SJSA1 (cell line): ENCODE data around the gene CAMKMT. TPM values are rescaled to one million over a fixed set of nuclear protein-coding genes. Genes with fewer than 3 reads are reported as not detected.

Experiments
- DNase-seq, 2 experiments: peaks; one replicate each; pipeline ENCODE4 v3.0.0-alpha.2; 2015 to 2020; ENCODE audit warnings: low spot score in 2 of 2, low read depth in 1 of 2
- H3K27ac ChIP-seq: fragments of 250-450 bp; sonication (Bioruptor Pico); 2 replicates; pipeline ENCODE4 v1.5.1; 2020; ENCODE audit warnings: mild to moderate bottlenecking, moderate library complexity
- H3K27me3 ChIP-seq: fragments of 250-450 bp; sonication (Bioruptor Pico); replicated peaks from 2 replicates; pipeline ENCODE4 v1.5.1; 2020; ENCODE audit warnings: mild to moderate bottlenecking, moderate library complexity
- H3K36me3 ChIP-seq: fragments of 250-450 bp; sonication (Bioruptor Pico); 2 replicates; pipeline ENCODE4 v1.5.1; 2020; ENCODE audit warnings: mild to moderate bottlenecking
- H3K4me1 ChIP-seq: fragments of 250-450 bp; sonication (Bioruptor Pico); replicated peaks from 2 replicates; pipeline ENCODE4 v1.6.1; 2021; ENCODE audit warnings: mild to moderate bottlenecking
- H3K4me3 ChIP-seq: fragments of 250-450 bp; sonication (Bioruptor Pico); 2 replicates; pipeline ENCODE4 v1.5.1; 2020; ENCODE audit warnings: mild to moderate bottlenecking
- H3K9me3 ChIP-seq: fragments of 250-450 bp; sonication (Bioruptor Pico); replicated peaks from 2 replicates; pipeline ENCODE4 v1.5.1; 2020; ENCODE audit warnings: mild to moderate bottlenecking
- total RNA-seq: library from RNA; depleted of rRNA; stranded (reverse); fragments of >200 nt; shearing (Covaris generic); gene quantifications from 2 replicates; pipeline ENCODE4 v1.2.3, GENCODE V29; 2014

The CAMKMT gene
- total RNA-seq, 1 experiment from 2014 or later: 4.7 TPM

GRCh38 chr2:44441200-44441599 lies 79.5 kb downstream of the CAMKMT start:
- no peak overlapping the region for H3K27ac ChIP-seq
- H3K27me3 ChIP-seq: no peaks in the 10 kb centered on the region
- no peaks in the 10 kb centered on the region for H3K36me3 ChIP-seq
- H3K4me1 ChIP-seq: no peaks in the 10 kb centered on the region
- H3K4me3 ChIP-seq: no peak overlapping the region
- no peaks in the 10 kb centered on the region for H3K9me3 ChIP-seq
- no peak for DNase-seq

GRCh38 chr2:44442019-44442418 lies 80.3 kb downstream of the CAMKMT start:
- DNase-seq: no peak
- Histone ChIP-seq H3K27me3 (no peaks in the 10 kb centered on the region), H3K36me3 (no peaks in the 10 kb centered on the region), H3K4me1 (no peaks in the 10 kb centered on the region), H3K4me3 (no peak overlapping the region), H3K9me3 (no peaks in the 10 kb centered on the region), H3K27ac (no peak overlapping the region)

GRCh38 chr2:44443517-44443916 lies 81.8 kb downstream of the CAMKMT start:
- no peaks in the 10 kb centered on the region for H3K36me3 ChIP-seq
- no peak overlapping the region for H3K27ac ChIP-seq
- no peaks in the 10 kb centered on the region for H3K4me1 ChIP-seq
- H3K4me3 ChIP-seq: no peak overlapping the region
- no peak for DNase-seq
- no peaks in the 10 kb centered on the region for H3K27me3 ChIP-seq
- H3K9me3 ChIP-seq: no peaks in the 10 kb centered on the region

DNA sequence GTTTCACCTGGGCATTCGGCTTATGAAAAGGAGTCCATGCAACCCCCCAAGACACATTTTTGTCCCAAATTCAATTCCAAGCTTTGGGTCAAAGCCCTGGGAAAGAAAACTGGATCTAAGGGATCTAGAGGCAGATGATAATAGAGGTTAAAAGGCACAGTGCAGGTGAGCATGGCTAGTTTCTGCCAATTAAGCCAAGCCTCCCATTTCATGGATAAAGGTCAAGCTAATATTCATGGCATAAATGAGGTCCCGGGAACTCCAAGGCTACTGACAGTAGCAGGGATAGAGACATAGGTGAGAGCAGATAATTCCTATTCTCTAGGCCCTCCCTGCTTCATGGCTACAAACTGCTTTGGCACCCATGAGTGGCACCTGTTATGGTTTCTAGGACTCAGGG lies 83.1 kb downstream of the CAMKMT start:
- no peak overlapping the region for H3K4me3 ChIP-seq
- H3K9me3 ChIP-seq: no peaks in the 10 kb centered on the region
- DNase-seq: no peak
- no peak overlapping the region for H3K27ac ChIP-seq
- H3K4me1 ChIP-seq: no peaks in the 10 kb centered on the region
- no peaks in the 10 kb centered on the region for H3K27me3 ChIP-seq
- no peaks in the 10 kb centered on the region for H3K36me3 ChIP-seq

DNA sequence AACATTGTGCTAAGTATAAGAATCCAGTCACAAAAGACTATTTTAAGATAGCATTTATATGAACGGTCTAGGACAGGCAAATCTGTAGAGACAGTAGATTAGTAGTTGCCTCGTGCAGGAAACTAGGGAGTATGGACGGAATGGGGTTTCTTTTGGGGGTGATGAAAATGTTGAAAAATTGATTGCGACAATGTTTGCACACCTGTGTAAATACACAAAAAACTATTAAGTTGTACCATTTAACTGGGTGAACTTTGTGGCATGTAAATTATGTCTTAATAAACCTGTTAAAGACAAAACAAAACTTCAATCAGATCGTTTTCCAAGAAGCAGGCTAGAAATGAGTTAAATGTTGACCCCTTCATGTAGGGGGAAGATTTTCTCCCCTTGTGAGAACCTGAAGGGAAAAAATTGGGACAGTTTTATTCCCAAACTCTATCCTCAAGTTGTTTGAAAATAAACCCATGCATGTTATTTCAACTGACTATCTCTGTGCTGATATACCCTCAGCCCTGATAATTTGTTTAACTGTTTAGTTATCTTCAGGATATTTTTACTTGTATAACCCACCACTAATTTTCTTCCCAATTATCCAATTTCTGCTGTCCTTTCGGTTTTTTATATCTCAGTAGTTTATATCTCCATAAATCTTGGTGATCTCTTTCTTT lies 87.2 kb downstream of the CAMKMT start:
- Histone ChIP-seq H3K27ac (no peak overlapping the region), H3K36me3 (no peaks in the 10 kb centered on the region), H3K9me3 (no peaks in the 10 kb centered on the region), H3K4me3 (no peak overlapping the region), H3K4me1 (no peaks in the 10 kb centered on the region), H3K27me3 (no peaks in the 10 kb centered on the region)
- no peak for DNase-seq

DNA sequence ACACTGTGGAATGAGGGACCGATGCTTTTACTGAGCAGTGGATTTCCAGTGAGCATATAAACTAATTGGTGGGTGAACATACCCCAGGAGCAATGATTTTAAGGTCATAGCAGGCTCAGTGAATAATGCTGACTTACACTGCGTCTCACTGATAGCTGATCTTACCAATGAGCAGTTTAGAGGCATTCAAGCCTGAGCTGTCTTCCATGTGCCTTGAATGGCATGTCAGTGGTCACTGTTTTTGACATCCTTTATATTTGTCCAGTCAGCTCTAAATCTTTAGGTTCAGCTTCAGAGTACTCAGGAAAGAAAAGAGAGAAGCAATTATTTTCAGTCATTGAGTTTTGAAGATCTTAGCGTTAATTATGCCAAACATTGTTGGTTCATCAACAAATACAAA lies 88.3 kb downstream of the CAMKMT start:
- no peaks in the 10 kb centered on the region for H3K4me1 ChIP-seq
- no peaks in the 10 kb centered on the region for H3K27me3 ChIP-seq
- no peaks in the 10 kb centered on the region for H3K36me3 ChIP-seq
- no peak for DNase-seq
- H3K9me3 ChIP-seq: no peaks in the 10 kb centered on the region
- H3K27ac ChIP-seq: no peak overlapping the region
- H3K4me3 ChIP-seq: no peak overlapping the region

DNA sequence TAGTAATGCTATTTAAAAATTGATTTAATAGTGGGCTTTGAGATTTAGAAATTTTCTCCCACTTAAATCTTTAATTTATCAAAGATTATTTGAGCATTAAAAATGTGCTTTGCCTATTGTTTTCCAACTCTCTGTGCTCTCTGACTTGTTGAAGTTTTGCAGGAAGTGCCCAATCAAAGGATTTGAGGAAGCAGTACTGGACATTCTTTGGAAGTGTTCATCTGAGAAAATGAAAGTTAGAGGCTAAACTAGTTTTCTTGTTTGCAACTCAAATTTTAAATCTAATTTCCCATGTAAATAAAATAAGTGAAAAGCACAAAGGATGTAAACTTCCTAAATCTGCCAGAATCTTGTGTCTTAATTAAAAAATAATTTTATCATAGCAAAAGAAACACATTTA lies 89.1 kb downstream of the CAMKMT start:
- H3K4me1 ChIP-seq: no peaks in the 10 kb centered on the region
- no peak overlapping the region for H3K27ac ChIP-seq
- H3K27me3 ChIP-seq: no peaks in the 10 kb centered on the region
- H3K4me3 ChIP-seq: no peak overlapping the region
- no peak for DNase-seq
- H3K36me3 ChIP-seq: no peaks in the 10 kb centered on the region
- H3K9me3 ChIP-seq: no peaks in the 10 kb centered on the region

GRCh38 chr2:44452069-44452583 lies 90.4 kb downstream of the CAMKMT start:
- H3K4me1 ChIP-seq: no peaks in the 10 kb centered on the region
- no peaks in the 10 kb centered on the region for H3K9me3 ChIP-seq
- no peaks in the 10 kb centered on the region for H3K36me3 ChIP-seq
- H3K27me3 ChIP-seq: no peaks in the 10 kb centered on the region
- no peak for DNase-seq
- no peak overlapping the region for H3K27ac ChIP-seq
- H3K4me3 ChIP-seq: no peak overlapping the region

GRCh38 chr2:44453259-44453658 lies 91.5 kb downstream of the CAMKMT start:
- no peaks in the 10 kb centered on the region for H3K27me3 ChIP-seq
- no peaks in the 10 kb centered on the region for H3K36me3 ChIP-seq
- H3K27ac ChIP-seq: no peak overlapping the region
- H3K9me3 ChIP-seq: no peaks in the 10 kb centered on the region
- no peak overlapping the region for H3K4me3 ChIP-seq
- no peaks in the 10 kb centered on the region for H3K4me1 ChIP-seq
- DNase-seq: no peak

GRCh38 chr2:44455877-44456276 lies 94.1 kb downstream of the CAMKMT start:
- DNase-seq: no peak

DNA sequence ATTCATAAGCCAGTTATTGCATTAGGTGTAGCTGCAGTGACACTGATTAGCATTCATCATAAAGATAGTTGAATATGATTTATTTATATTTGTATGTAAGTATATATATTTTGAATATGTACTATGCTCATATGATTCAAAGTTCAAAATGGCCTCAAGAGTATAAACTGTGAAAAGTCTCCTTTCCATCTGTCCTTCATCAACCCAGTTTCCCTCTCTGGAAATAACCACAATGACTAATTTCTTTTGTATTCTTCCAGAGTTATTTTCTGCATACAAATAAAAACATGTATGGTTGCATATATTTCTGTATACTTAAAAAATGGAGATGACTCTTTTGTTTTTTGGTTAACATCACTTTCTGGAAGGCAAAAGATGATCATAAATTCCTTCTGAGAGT lies 95.2 kb downstream of the CAMKMT start:
- Histone ChIP-seq H3K27me3 (no peaks in the 10 kb centered on the region), H3K4me3 (no peak overlapping the region), H3K9me3 (no peaks in the 10 kb centered on the region), H3K27ac (no peak overlapping the region), H3K36me3 (no peaks in the 10 kb centered on the region), H3K4me1 (no peaks in the 10 kb centered on the region)
- no peak for DNase-seq

More at GRCh38 chr2:44455877-44456276, 94.1 kb downstream of the CAMKMT start:
- Histone ChIP-seq H3K27me3 (no peaks in the 10 kb centered on the region), H3K27ac (no peak overlapping the region), H3K4me3 (no peak overlapping the region), H3K9me3 (no peaks in the 10 kb centered on the region), H3K4me1 (no peaks in the 10 kb centered on the region), H3K36me3 (no peaks in the 10 kb centered on the region)

GRCh38 chr2:44459739-44460138 lies 98.0 kb downstream of the CAMKMT start:
- no peaks in the 10 kb centered on the region for H3K9me3 ChIP-seq
- H3K4me1 ChIP-seq: no peaks in the 10 kb centered on the region
- DNase-seq: no peak
- no peaks in the 10 kb centered on the region for H3K27me3 ChIP-seq
- no peak overlapping the region for H3K27ac ChIP-seq
- H3K36me3 ChIP-seq: no peaks in the 10 kb centered on the region
- H3K4me3 ChIP-seq: no peak overlapping the region

- H3K36me3 ChIP-seq: no peaks in the 10 kb centered on the region
- H3K4me1 ChIP-seq: no peaks in the 10 kb centered on the region
- H3K4me3 ChIP-seq: no peak overlapping the region
- no peak for DNase-seq
- no peaks in the 10 kb centered on the region for H3K27me3 ChIP-seq
- H3K27ac ChIP-seq: no peak overlapping the region
- H3K9me3 ChIP-seq: no peaks in the 10 kb centered on the region
Observed at GRCh38 chr2:44462934-44463849, 101.4 kb downstream of the CAMKMT start.

- no peaks in the 10 kb centered on the region for H3K9me3 ChIP-seq
- H3K4me3 ChIP-seq: no peak overlapping the region
- no peaks in the 10 kb centered on the region for H3K4me1 ChIP-seq
- no peak overlapping the region for H3K27ac ChIP-seq
- DNase-seq: no peak
- H3K27me3 ChIP-seq: no peaks in the 10 kb centered on the region
- H3K36me3 ChIP-seq: no peaks in the 10 kb centered on the region
Observed at GRCh38 chr2:44464437-44464836, 102.7 kb downstream of the CAMKMT start.
